Lung (tissue), 12 donors: ENCODE data around the gene BAIAP2. TPM values are rescaled to one million over a fixed set of nuclear protein-coding genes. Genes with fewer than 3 reads are reported as not detected.
A peak's percentile ranks its signal among the peaks of the same experiment; 100 is the strongest.

Source experiments
- ATAC-seq: fragments of 200-7000 bp; cut with Tn5 transposase; one replicate; pipeline ENCODE4 v1.9.1; 2020; ENCODE audit warnings: moderate number of reproducible peaks; ENCODE audit not compliant: insufficient read depth, low FRiP score
- DNase-seq, 3 donors: peaks; one replicate each; pipeline ENCODE4 v3.0.0-alpha.2; 2013 to 2017
- H3K27ac ChIP-seq, 2 donors: one replicate each; pipeline ENCODE4 v1.5.1; 2013; ENCODE audit warnings: mild to moderate bottlenecking in 2 of 2, moderate library complexity in 2 of 2, control low read depth in 1 of 2, inconsistent platforms in 1 of 2, low read depth in 1 of 2, low read length in 1 of 2
- H3K27me3 ChIP-seq, 3 donors: one replicate each; pipeline ENCODE4 v1.5.1; 2013; ENCODE audit warnings: low read length in 2 of 3; ENCODE audit not compliant: control insufficient read depth in 3 of 3, insufficient read depth in 3 of 3
- H3K36me3 ChIP-seq, 4 donors: one replicate each; pipeline ENCODE4 v1.5.1; 2013; ENCODE audit warnings: low read length in 4 of 4, mild to moderate bottlenecking in 1 of 4, moderate library complexity in 1 of 4; ENCODE audit not compliant: control insufficient read depth in 4 of 4, insufficient read depth in 4 of 4
- H3K4me1 ChIP-seq, 5 donors: one replicate each; pipeline ENCODE4 v1.5.1; 2013; ENCODE audit warnings: low read length in 5 of 5, mild to moderate bottlenecking in 2 of 5, moderate library complexity in 1 of 5; ENCODE audit not compliant: control insufficient read depth in 5 of 5, insufficient read depth in 5 of 5
- H3K4me3 ChIP-seq: one replicate; pipeline ENCODE4 v1.5.1; 2013; ENCODE audit warnings: mild to moderate bottlenecking, control low read depth, moderate library complexity
- H3K9ac ChIP-seq, 2 donors: one replicate each; pipeline ENCODE4 v1.5.1; 2013; ENCODE audit warnings: low read length in 2 of 2, control low read depth in 1 of 2; ENCODE audit not compliant: insufficient read depth in 1 of 2
- H3K9me3 ChIP-seq, 4 donors: one replicate each; pipeline ENCODE4 v1.5.1; 2013; ENCODE audit warnings: low read length in 3 of 4, mild to moderate bottlenecking in 1 of 4, moderate library complexity in 1 of 4; ENCODE audit not compliant: control insufficient read depth in 4 of 4, insufficient read depth in 3 of 4
- WGBS, 2 donors: extraction: QIAGEN DNeasy Blood & Tissue Kit; methylation state at CpG; one replicate each; pipeline ENCODE4 v1.1.7; 2013; 5-methylcytosine and 5-hydroxymethylcytosine counted together
- polyA plus RNA-seq, 2 donors: library from polyadenylated mRNA; stranded (reverse); fragments of 200-250 nt; gene quantifications; one replicate each; pipeline ENCODE4 v1.2.1, GENCODE V29; 2013
- total RNA-seq, 2 donors: library from RNA; depleted of rRNA in 1 of 2; stranded (reverse); fragments of >200 nt in 1 of 2; gene quantifications; one replicate each; pipeline ENCODE4 v1.2.1, GENCODE V29; 2014 to 2021
- TF ChIP-seq, protein P1 (sequence below): IDR thresholded peaks from 2 replicates; pipeline ENCODE4 v1.5.1; 2012; ENCODE audit warnings: mild to moderate bottlenecking; ENCODE audit errors: control extremely low read depth, extremely low read depth
- donor health status: control.
- donor health status: control.
- donor health status: Bipolar disorder and iron deficiency.
- donor health status: healthy.
- donor health status: DM: yes; HTN: yes; CAD: no.

Gene BAIAP2
- total and polyA plus RNA-seq, 4 donors = 59.2 to 141 (median 77.7) TPM

DNA sequence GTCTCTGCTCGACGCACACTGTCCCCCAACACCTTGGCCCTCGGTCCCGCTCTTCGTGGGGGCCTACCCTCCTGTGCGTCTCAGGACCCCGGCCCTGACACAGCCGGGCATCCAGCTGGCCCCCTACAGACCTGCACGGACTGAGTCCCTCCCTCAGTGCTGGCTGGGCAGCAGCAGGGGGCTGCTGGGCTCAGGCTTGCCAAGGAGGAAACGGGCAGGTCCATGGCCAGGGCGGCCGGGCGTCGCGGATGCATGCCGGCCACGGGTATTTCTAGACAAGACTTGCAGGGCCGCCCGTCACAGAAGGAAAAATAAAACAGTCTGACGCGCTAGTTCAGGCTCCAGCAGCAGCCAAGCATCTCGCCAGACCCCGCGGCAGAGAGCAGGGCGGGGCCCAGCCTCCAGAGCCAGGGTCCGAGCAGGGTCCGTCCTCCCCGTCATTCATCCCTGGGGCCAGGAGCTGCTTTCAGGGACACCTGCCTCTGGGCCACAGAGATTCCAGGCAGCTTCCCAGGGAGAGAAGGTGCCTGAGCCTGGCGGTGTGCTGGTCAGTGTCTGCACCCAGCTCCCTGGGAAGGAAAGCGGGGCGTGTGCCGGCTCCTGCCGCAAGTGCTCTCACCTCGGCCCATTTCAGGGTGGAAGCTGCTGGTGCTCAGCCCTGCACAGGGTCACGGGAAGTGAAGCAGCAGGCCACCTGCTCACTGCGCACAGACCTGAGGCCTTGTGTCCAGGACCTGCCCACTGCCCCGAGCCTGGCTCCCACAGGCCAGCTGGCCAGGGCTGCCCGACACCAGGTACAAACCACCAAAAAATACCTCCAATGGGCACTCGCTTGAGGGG, 123.1 kb downstream of the BAIAP2 start:
- H3K9ac ChIP-seq = no peak overlapping the region
- peaks cover 0 to 4% (median 0%) of the 10 kb centered on the region in 5 donors for H3K4me1 ChIP-seq
- no peak overlapping the region for H3K27ac ChIP-seq
- H3K4me3 ChIP-seq = no peak overlapping the region
- DNase-seq (no peak), ATAC-seq (no peak)
- WGBS, 2 donors = 91 to 93% methylated on average over 38 to 39 of the region's 39 CpGs
- H3K27me3 ChIP-seq = no peaks in the 10 kb centered on the region
- TF ChIP-seq, protein P1, sequence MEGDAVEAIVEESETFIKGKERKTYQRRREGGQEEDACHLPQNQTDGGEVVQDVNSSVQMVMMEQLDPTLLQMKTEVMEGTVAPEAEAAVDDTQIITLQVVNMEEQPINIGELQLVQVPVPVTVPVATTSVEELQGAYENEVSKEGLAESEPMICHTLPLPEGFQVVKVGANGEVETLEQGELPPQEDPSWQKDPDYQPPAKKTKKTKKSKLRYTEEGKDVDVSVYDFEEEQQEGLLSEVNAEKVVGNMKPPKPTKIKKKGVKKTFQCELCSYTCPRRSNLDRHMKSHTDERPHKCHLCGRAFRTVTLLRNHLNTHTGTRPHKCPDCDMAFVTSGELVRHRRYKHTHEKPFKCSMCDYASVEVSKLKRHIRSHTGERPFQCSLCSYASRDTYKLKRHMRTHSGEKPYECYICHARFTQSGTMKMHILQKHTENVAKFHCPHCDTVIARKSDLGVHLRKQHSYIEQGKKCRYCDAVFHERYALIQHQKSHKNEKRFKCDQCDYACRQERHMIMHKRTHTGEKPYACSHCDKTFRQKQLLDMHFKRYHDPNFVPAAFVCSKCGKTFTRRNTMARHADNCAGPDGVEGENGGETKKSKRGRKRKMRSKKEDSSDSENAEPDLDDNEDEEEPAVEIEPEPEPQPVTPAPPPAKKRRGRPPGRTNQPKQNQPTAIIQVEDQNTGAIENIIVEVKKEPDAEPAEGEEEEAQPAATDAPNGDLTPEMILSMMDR = no peak
- no peaks in the 10 kb centered on the region for H3K36me3 ChIP-seq
- H3K9me3 ChIP-seq = peaks cover 0 to 2% (median 0%) of the 10 kb centered on the region in 4 donors

DNA sequence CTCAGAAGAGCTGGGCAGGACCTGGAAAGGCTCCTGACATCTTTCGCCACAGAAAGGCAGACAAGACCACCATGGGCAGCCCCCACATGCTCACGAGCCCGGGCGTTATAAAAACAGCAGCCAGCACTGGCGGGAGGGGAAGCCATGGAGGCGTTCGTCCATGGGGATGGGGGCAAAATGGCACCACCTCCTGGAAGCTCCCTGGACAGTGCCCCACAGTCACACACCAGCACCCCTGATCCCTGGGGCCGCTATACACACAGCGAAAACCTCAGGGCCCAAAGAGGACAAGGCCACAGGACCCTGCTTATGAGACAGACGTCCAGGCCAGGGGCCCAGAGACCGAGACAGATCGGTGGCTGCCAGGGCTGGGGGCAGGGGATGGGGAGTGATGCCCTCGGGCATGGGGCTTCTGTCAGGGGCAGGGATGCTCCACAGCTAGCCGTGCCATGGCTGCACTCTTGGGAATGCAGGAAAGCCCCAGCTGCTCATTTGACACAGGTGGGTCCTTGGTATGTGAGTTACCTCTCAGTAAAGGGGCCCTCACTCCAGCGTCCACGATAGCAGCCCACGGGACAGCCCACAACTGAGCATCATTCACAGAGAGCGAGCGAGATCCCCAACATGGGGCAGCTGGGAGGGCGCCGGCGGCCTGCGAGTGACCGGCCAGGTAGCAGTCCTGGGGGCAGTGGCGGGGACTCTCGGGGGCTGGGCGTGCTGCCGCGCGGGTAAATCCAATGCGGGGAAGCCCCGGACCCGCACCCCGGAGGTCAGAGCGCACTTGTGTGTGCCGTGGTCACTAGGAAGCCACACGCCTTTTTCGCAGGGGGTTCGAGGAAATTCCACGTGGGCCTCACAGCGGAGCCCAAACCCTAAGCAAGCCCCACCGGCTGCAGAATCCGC, 124.0 kb downstream of the BAIAP2 start:
- Histone ChIP-seq H3K9me3 (no peaks in the 10 kb centered on the region), H3K36me3 (no peaks in the 10 kb centered on the region), H3K27me3 (no peaks in the 10 kb centered on the region), H3K4me1 (peaks cover 0 to 4% (median 0%) of the 10 kb centered on the region in 5 donors), H3K4me3 (no peak overlapping the region), H3K27ac (no peak overlapping the region), H3K9ac (no peak overlapping the region)
- ATAC-seq = no peak
- WGBS, 2 donors = 90 to 91% methylated on average over 42 to 43 of the region's 43 CpGs
- TF ChIP-seq, protein P1 = no peak
- no peak for DNase-seq

DNA sequence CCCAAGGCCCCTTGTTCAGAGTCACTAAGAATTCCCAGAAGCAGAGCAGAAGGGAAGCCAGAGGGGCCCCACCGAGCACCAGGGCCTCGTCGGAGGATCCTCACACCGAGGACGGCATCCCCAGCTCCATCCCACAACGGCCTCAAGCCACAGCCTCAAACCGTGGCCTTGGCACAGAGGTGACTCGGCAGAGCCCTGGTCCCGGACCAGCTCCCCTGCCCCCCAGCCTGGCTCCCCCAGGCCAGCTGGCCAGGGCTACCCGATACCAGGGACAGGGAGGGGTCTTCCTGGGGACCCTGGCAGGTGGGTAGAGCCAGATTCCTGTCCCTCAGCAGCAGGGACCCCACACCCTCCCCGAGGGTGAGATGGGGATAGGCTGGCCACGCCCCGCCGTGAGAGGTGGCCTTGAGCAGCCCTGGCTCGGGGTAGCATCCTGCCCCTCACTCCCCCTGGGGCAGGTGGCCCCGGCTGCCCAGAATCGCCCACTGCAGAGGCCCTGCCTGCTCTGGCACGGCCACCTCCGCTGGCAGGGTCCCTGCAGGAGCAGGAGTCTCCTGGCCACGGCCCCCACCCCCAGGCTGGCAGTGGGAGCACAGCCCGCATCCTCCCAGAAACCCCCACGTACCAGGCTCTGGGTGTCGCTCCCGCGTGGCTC, 124.8 kb downstream of the BAIAP2 start:
- Histone ChIP-seq H3K4me1 (peaks cover 0 to 8% (median 0%) of the 10 kb centered on the region in 5 donors), H3K9me3 (no peaks in the 10 kb centered on the region), H3K27me3 (no peaks in the 10 kb centered on the region), H3K9ac (no peak overlapping the region), H3K36me3 (no peaks in the 10 kb centered on the region), H3K4me3 (peak overlapping the region; percentile 55), H3K27ac (peak overlapping the region in 1 of 2 donors; percentile 68)
- WGBS, 2 donors = 43% methylated on average over 18 to 25 of the region's 25 CpGs
- TF ChIP-seq, protein P1 = no peak
- no peak for DNase-seq
- ATAC-seq = peak; percentile 12
